NK-92 (cell line): ENCODE data around the gene BCAS4.
"Not testable (repeated sequence)": the region's sequence is repeated elsewhere in the genome, so short reads cannot be mapped to it uniquely, and the experiment has no call there.

ENCODE experiments used
- DNase-seq: peaks from one replicate; lab custom pipeline; 2025; ENCODE audit not compliant: unreplicated experiment; lab: John Stamatoyannopoulos, UW

BCAS4 gene

GRCh38 chr20:50799176-50799889 lies 4.5 kb downstream of the BCAS4 start:
- no peak for DNase-seq

GRCh38 chr20:50799890-50800550 lies 5.2 kb downstream of the BCAS4 start:
- no peak for DNase-seq

- DNase-seq, result not testable (repeated sequence)
These were observed 6.3 kb downstream of the BCAS4 start for GRCh38 chr20:50800986-50801746.

GRCh38 chr20:50801747-50802125 lies 6.9 kb downstream of the BCAS4 start:
- no peak for DNase-seq

GRCh38 chr20:50802289-50802688 lies 7.4 kb downstream of the BCAS4 start:
- no peak for DNase-seq

- no peak for DNase-seq
These were observed 9.8 kb downstream of the BCAS4 start for GRCh38 chr20:50804437-50805348.

- DNase-seq, result no peak
These were observed 10.5 kb downstream of the BCAS4 start for GRCh38 chr20:50805349-50805684.

- DNase-seq, result no peak
These were observed 11.4 kb downstream of the BCAS4 start for GRCh38 chr20:50806126-50806768.

GRCh38 chr20:50810063-50810462 lies 15.2 kb downstream of the BCAS4 start:
- no peak for DNase-seq

- DNase-seq, result no peak
These were observed 16.0 kb downstream of the BCAS4 start for GRCh38 chr20:50810842-50811241.

- no peak for DNase-seq
These were observed 18.3 kb downstream of the BCAS4 start for GRCh38 chr20:50813101-50813643.

GRCh38 chr20:50813801-50814200 lies 18.9 kb downstream of the BCAS4 start:
- no peak for DNase-seq

GRCh38 chr20:50814438-50815161 lies 19.7 kb downstream of the BCAS4 start:
- DNase-seq, result no peak

- no peak for DNase-seq
These were observed 20.5 kb downstream of the BCAS4 start for GRCh38 chr20:50815162-50815989.

GRCh38 chr20:50817776-50818172 lies 22.9 kb downstream of the BCAS4 start:
- no peak for DNase-seq

GRCh38 chr20:50819349-50819748 lies 24.5 kb downstream of the BCAS4 start:
- DNase-seq, result no peak

- DNase-seq, result no peak
These were observed 25.8 kb downstream of the BCAS4 start for GRCh38 chr20:50820515-50821256.

- no peak for DNase-seq
These were observed 26.5 kb downstream of the BCAS4 start for GRCh38 chr20:50821257-50821921.
